ENCODE measurements around the gene SETD1B. TPM values are rescaled to one million over a fixed set of nuclear protein-coding genes. Genes with fewer than 3 reads are reported as not detected.
"Not testable (repeated sequence)": the region's sequence is repeated elsewhere in the genome, so short reads cannot be mapped to it uniquely, and the experiment has no call there.

The SETD1B gene
- total RNA-seq, 1 donor from 2014 or later = 25.3 TPM

DNA sequence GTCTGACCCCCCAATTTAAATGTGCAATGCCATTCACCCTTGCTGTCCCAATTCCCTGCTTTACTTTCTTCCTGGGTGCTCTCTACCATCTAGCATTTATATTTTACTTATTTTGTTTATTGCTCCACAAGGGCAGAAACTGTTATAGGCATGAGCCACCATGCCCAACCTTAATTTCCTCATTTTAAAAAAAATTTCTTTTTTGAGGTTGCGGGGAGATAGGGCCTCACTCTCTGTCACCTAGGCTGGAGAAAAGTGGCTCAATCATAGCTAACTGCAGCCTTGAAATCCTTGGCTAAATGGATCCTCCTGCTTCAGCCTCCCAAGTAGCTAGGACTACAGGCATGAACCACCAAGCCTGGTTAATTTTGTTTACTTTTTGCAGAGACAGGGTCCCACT is 41.9 kb downstream of the SETD1B start:
- H3K27ac Mint-ChIP-seq (ENCODE audit: unreplicated experiment) = no peak overlapping the region
- H3K36me3 Mint-ChIP-seq (ENCODE audit: low read depth, unreplicated experiment) = peaks cover 3% of the 10 kb centered on the region
- H3K27me3 Mint-ChIP-seq (ENCODE audit: unreplicated experiment) = peaks cover 4% of the 10 kb centered on the region
- H3K4me3 Mint-ChIP-seq (ENCODE audit: unreplicated experiment) = no peak overlapping the region
- no peak for DNase-seq (ENCODE audit: low spot score)
- H3K4me1 Mint-ChIP-seq (ENCODE audit: unreplicated experiment) = no peaks in the 10 kb centered on the region
- TF ChIP-seq, protein P1, sequence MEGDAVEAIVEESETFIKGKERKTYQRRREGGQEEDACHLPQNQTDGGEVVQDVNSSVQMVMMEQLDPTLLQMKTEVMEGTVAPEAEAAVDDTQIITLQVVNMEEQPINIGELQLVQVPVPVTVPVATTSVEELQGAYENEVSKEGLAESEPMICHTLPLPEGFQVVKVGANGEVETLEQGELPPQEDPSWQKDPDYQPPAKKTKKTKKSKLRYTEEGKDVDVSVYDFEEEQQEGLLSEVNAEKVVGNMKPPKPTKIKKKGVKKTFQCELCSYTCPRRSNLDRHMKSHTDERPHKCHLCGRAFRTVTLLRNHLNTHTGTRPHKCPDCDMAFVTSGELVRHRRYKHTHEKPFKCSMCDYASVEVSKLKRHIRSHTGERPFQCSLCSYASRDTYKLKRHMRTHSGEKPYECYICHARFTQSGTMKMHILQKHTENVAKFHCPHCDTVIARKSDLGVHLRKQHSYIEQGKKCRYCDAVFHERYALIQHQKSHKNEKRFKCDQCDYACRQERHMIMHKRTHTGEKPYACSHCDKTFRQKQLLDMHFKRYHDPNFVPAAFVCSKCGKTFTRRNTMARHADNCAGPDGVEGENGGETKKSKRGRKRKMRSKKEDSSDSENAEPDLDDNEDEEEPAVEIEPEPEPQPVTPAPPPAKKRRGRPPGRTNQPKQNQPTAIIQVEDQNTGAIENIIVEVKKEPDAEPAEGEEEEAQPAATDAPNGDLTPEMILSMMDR (IDR thresholded peaks at IDR 0.05; ENCODE audit: unreplicated experiment) = no peak
- no peaks in the 10 kb centered on the region for H3K9me3 Mint-ChIP-seq (ENCODE audit: unreplicated experiment)

DNA sequence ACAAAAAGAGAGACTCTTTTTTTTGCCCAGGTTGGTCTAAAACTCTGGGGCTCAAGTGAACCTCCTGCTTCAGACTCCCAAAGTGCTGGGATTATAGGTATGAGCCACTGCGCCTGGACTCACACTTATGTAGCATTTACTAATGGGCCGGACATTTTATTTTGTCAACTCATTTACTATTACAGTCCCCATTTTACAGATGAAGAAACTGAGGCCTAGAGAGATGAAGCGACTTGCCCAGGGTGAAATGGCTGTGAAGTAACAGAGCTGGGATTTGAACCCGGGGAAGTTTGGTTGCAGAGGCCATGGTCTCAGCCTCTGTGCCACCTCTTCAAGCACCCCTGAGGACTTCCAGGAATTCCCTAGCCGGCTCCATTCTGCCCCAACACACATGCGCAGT is 45.4 kb downstream of the SETD1B start:
- Mint-ChIP-seq H3K4me1 (ENCODE audit: unreplicated experiment) (no peaks in the 10 kb centered on the region), H3K27ac (ENCODE audit: unreplicated experiment) (no peak overlapping the region), H3K27me3 (ENCODE audit: unreplicated experiment) (peaks cover 4% of the 10 kb centered on the region), H3K36me3 (ENCODE audit: low read depth, unreplicated experiment) (peaks cover 3% of the 10 kb centered on the region), H3K9me3 (ENCODE audit: unreplicated experiment) (no peaks in the 10 kb centered on the region), H3K4me3 (ENCODE audit: unreplicated experiment) (no peak overlapping the region)
- no peak for DNase-seq (ENCODE audit: low spot score)
- TF ChIP-seq, protein P1 (IDR thresholded peaks at IDR 0.05; ENCODE audit: unreplicated experiment) = no peak

DNA sequence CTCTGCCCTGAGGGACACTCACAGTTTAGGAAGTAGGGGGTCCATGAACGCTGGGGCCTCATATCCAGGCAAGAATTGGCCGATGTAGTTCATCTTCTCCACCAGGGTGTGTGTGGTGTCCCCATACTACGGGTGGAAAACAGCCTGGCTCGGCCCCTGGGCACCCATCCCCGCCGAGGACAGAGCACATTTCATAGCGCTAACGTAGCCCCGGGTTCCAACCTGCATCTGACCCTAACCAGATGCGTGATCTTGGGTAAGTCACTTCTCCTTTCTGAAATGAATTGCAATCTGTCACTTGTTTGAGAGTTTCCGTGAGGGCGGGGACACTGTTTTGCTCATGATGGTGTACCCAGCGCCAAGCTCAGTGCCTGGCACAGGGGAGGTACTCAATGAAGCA is 45.9 kb downstream of the SETD1B start:
- H3K36me3 Mint-ChIP-seq (ENCODE audit: low read depth, unreplicated experiment) = peaks cover 3% of the 10 kb centered on the region
- no peak overlapping the region for H3K4me3 Mint-ChIP-seq (ENCODE audit: unreplicated experiment)
- H3K27ac Mint-ChIP-seq (ENCODE audit: unreplicated experiment) = no peak overlapping the region
- peaks cover 4% of the 10 kb centered on the region for H3K27me3 Mint-ChIP-seq (ENCODE audit: unreplicated experiment)
- H3K9me3 Mint-ChIP-seq (ENCODE audit: unreplicated experiment) = no peaks in the 10 kb centered on the region
- no peak for DNase-seq (ENCODE audit: low spot score)
- TF ChIP-seq, protein P1 (IDR thresholded peaks at IDR 0.05; ENCODE audit: unreplicated experiment) = no peak
- no peaks in the 10 kb centered on the region for H3K4me1 Mint-ChIP-seq (ENCODE audit: unreplicated experiment)

DNA sequence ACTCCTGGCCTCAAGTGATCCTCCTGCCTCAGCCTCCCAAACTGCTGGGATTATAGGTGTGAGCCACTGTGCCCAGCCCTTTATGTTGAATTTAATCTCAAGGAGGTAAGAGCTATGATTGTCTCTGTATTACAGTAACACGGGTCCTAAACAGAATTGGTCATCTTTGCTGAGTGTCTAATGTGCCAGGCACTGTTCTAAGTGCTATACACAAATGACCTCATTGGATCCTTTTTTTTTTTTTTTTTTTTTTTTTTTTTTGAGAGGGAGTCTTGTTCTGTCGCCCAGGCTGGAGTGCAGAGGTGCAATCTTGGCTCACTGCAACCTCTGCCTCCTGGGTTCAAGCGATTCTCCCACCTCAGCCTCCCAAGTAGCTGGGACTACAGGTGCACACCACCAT is 48.6 kb downstream of the SETD1B start:
- not testable (repeated sequence) for H3K4me1 Mint-ChIP-seq (ENCODE audit: unreplicated experiment); H3K27ac Mint-ChIP-seq (ENCODE audit: unreplicated experiment); H3K27me3 Mint-ChIP-seq (ENCODE audit: unreplicated experiment); H3K9me3 Mint-ChIP-seq (ENCODE audit: unreplicated experiment); DNase-seq (ENCODE audit: low spot score); H3K4me3 Mint-ChIP-seq (ENCODE audit: unreplicated experiment); H3K36me3 Mint-ChIP-seq (ENCODE audit: low read depth, unreplicated experiment)

DNA sequence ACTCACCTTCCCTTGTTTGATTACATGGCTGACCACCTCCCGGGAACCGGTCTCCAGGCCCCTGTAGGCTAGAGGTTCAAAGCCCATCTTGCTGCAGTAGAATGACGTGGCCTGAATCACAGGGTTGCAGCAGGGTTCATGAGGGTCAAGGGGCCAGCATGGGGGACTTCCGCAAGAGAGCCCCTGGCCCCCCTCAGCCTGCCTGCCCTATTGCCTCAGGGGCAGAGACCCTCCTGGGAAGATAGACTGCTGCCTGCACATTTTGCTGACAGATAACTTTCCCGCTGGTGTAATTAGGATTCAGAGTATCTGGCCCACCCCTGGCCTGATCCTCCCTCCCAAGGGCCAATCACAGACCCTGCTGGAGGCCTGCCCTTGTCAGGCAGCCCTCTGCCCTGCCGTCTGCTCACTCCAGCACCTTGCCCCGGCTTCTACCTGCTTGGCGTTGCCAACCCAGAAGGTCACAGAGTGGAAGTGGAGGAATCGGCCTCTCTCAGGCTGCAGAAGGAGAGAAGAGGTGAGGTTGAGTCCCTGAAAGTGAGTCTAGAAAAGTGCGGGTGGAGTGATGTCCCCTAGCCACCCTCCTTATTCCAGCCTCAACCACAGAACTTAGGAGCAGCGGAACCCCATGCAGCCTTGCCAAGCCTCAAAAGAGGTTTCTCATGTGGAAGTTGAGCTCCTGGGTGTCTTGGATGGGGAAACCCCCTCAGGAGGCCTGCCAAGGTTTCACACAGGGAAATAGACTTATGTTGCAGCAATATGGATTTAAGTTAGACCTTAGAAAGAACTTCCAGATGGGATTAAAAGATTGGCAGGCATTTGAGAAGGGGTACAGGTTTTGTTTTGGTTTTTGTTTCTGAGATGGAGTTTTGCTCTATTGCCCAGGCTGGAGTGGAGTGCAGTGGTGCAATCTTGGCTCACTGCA is 53.8 kb downstream of the SETD1B start:
- TF ChIP-seq, protein P1 (IDR thresholded peaks at IDR 0.05; ENCODE audit: unreplicated experiment) = no peak
- Mint-ChIP-seq H3K27ac (ENCODE audit: unreplicated experiment) (no peak overlapping the region), H3K9me3 (ENCODE audit: unreplicated experiment) (no peaks in the 10 kb centered on the region), H3K36me3 (ENCODE audit: low read depth, unreplicated experiment) (no peaks in the 10 kb centered on the region), H3K4me1 (ENCODE audit: unreplicated experiment) (peaks cover 3% of the 10 kb centered on the region), H3K4me3 (ENCODE audit: unreplicated experiment) (no peak overlapping the region), H3K27me3 (ENCODE audit: unreplicated experiment) (peaks cover 7% of the 10 kb centered on the region)
- DNase-seq (ENCODE audit: low spot score) = no peak

All from endothelial cell (in vitro differentiated cells).